Panc1 (cell line): ENCODE data around the gene DNAH9. TPM values are rescaled to one million over a fixed set of nuclear protein-coding genes. Genes with fewer than 3 reads are reported as not detected.

Source experiments
- ATAC-seq: fragments of 200-7000 bp; cut with Tn5 transposase; 2 replicates; pipeline ENCODE4 v1.9.1; 2020; ENCODE audit warnings: mild to moderate bottlenecking, moderate library complexity
- BruUV-seq: library from RNA; stranded (reverse); fragments of 400-500 nt; replicated peaks from 2 replicates; lab custom pipeline; 2021; lab: Mats Ljungman, UMichigan
- CTCF ChIA-PET: fragments of 300-600 bp; sonication (Branson Sonifier 250); formaldehyde crosslinking; loops from one replicate; lab custom pipeline; 2022; ENCODE audit warnings: antibody characterized with exemption; lab: Charles Lee
- POLR2A ChIA-PET: fragments of 300-600 bp; sonication (Branson Sonifier 250); formaldehyde crosslinking; loops from one replicate; lab custom pipeline; 2022; ENCODE audit warnings: antibody characterized with exemption; lab: Charles Lee
- DNase-seq: peaks from one replicate; pipeline ENCODE4 v3.0.0-alpha.2; 2010; ENCODE audit warnings: low read depth, low spot score
- H3K27ac ChIP-seq: 2 replicates; pipeline ENCODE4 v1.5.1; 2011; ENCODE audit warnings: mild to moderate bottlenecking, low read length, inconsistent platforms
- H3K27me3 ChIP-seq: fragments of 200-500 bp; sonication (Bioruptor generic); 2 replicates; pipeline ENCODE4 v1.6.0; 2014; ENCODE audit warnings: low read length, inconsistent platforms; ENCODE audit not compliant: control insufficient read depth, insufficient read depth
- H3K36me3 ChIP-seq: fragments of 200-500 bp; sonication (Bioruptor generic); 2 replicates; pipeline ENCODE4 v1.5.1; 2014; ENCODE audit warnings: inconsistent platforms, mild to moderate bottlenecking, low read length, moderate library complexity; ENCODE audit not compliant: control insufficient read depth, insufficient read depth
- H3K4me1 ChIP-seq: 2 replicates; pipeline ENCODE4 v1.5.1; 2011; ENCODE audit warnings: inconsistent platforms, mild to moderate bottlenecking, low read length, moderate library complexity; ENCODE audit not compliant: control insufficient read depth, insufficient read depth
- H3K4me3 ChIP-seq, 2 experiments: 2 replicates each; pipeline ENCODE4 v1.5.1; 2011 to 2012; ENCODE audit warnings: low read depth in 2 of 2, low read length in 2 of 2, mild to moderate bottlenecking in 2 of 2, inconsistent platforms in 1 of 2, moderate library complexity in 1 of 2
- H3K9me3 ChIP-seq: fragments of 200-500 bp; sonication (Bioruptor generic); 2 replicates; pipeline ENCODE4 v1.5.1; 2014; ENCODE audit warnings: low read depth, mild to moderate bottlenecking, inconsistent platforms, low read length, moderate library complexity; ENCODE audit not compliant: control insufficient read depth, insufficient read depth
- CTCF ChIP-seq: fragments of 450-650 bp; IDR thresholded peaks from 2 replicates; pipeline ENCODE4 v1.5.1; 2017; ENCODE audit warnings: mild to moderate bottlenecking
- POLR2AphosphoS5 ChIP-seq: IDR thresholded peaks from 2 replicates; pipeline ENCODE4 v1.6.1; 2012; ENCODE audit warnings: mild to moderate bottlenecking, low read depth, low read length, moderate library complexity
- REST ChIP-seq, 2 experiments: IDR thresholded peaks; 2 replicates each; pipeline ENCODE4 v1.6.1; 2011 to 2012; ENCODE audit warnings: low read depth in 2 of 2, control low read depth in 1 of 2, low read length in 1 of 2, mild to moderate bottlenecking in 1 of 2, moderate library complexity in 1 of 2; ENCODE audit not compliant: insufficient read depth in 1 of 2
- SIN3A ChIP-seq: IDR thresholded peaks from 2 replicates; pipeline ENCODE4 v1.6.1; 2012; ENCODE audit warnings: low read depth, mild to moderate bottlenecking, low read length, moderate library complexity, borderline replicate concordance; ENCODE audit not compliant: insufficient read depth
- TCF7L2 ChIP-seq: IDR thresholded peaks from 2 replicates; pipeline ENCODE4 v1.6.1; 2011; ENCODE audit warnings: mild to moderate bottlenecking, low read depth, low read length, inconsistent platforms
- in situ Hi-C: cut with HindIII; loops from 2 replicates; pipeline ENCODE4 v1.10.0; 2016; ENCODE audit warnings: low sequenced_read_pairs, low pct_unique_long_range_greater_than_20kb
- intact Hi-C: fragments of 100-400 bp; cut with micrococcal nuclease; formaldehyde crosslinking; loops from one replicate; pipeline ENCODE4 v1.10.0; 2022; ENCODE audit not compliant: unreplicated experiment
- total RNA-seq: library from RNA; stranded (reverse); gene quantifications from one replicate; pipeline ENCODE4 v1.2.1, GENCODE V29; 2021; ENCODE audit not compliant: unreplicated experiment

DNAH9 gene
- total RNA-seq, 1 experiment from 2014 or later, result not detected

- no peaks in the 10 kb centered on the region; the same call in 1 of the 2 replicates for H3K4me1 ChIP-seq
- no TSS peak for BruUV-seq
- no peak overlapping the region for H3K27ac ChIP-seq
- intact Hi-C loops (no loop called here), in situ Hi-C loops (no loop called here)
- no peaks in the 10 kb centered on the region for H3K27me3 ChIP-seq
- ATAC-seq (no peak), DNase-seq (no peak)
- H3K9me3 ChIP-seq, result no peaks in the 10 kb centered on the region
- POLR2A ChIA-PET, result no interaction called here
- TF ChIP-seq REST (IDR thresholded peaks at IDR 0.05; ENCODE audit: insufficient read depth in 1 of 2, low read depth in 2 of 2, low read length in 1 of 2) (no peak), SIN3A (no peak), POLR2AphosphoS5 (no peak), TCF7L2 (no peak), CTCF (no peak)
- CTCF ChIA-PET, result no interaction called here
- no peaks in the 10 kb centered on the region for H3K36me3 ChIP-seq
- no peak overlapping the region for H3K4me3 ChIP-seq
Observed at GRCh38 chr17:11719203-11719602, 120.9 kb downstream of the DNAH9 start.

GRCh38 chr17:11719856-11720255 lies 121.6 kb downstream of the DNAH9 start:
- no peaks in the 10 kb centered on the region for H3K36me3 ChIP-seq
- no peak overlapping the region for H3K27ac ChIP-seq
- intact Hi-C loops, result no loop called here
- in situ Hi-C loops, result no loop called here
- no TSS peak for BruUV-seq
- no peak for DNase-seq
- H3K4me1 ChIP-seq, result no peaks in the 10 kb centered on the region; the same call in 1 of the 2 replicates
- TF ChIP-seq TCF7L2, result no peak
- no peak for TF ChIP-seq SIN3A
- no peak for TF ChIP-seq REST (IDR thresholded peaks at IDR 0.05; ENCODE audit: insufficient read depth in 1 of 2, low read depth in 2 of 2, low read length in 1 of 2)
- no peak for TF ChIP-seq CTCF
- TF ChIP-seq POLR2AphosphoS5, result no peak
- POLR2A ChIA-PET, result no interaction called here
- CTCF ChIA-PET, result no interaction called here
- no peak overlapping the region for H3K4me3 ChIP-seq
- H3K27me3 ChIP-seq, result no peaks in the 10 kb centered on the region
- H3K9me3 ChIP-seq, result no peaks in the 10 kb centered on the region
- no peak for ATAC-seq
